HG03439 (cell line): ENCODE results near the gene NDFIP2.

Source experiments
- ATAC-seq: cut with Tn5 transposase; IDR thresholded peaks from one replicate; pipeline ENCODE4 v1.9.1; 2021; ENCODE audit warnings: mild to moderate bottlenecking, moderate library complexity; ENCODE audit not compliant: unreplicated experiment

NDFIP2 gene

GRCh38 chr13:79458436-79458835 is 22.5 kb upstream of the NDFIP2 start:
- no peak for ATAC-seq

DNA sequence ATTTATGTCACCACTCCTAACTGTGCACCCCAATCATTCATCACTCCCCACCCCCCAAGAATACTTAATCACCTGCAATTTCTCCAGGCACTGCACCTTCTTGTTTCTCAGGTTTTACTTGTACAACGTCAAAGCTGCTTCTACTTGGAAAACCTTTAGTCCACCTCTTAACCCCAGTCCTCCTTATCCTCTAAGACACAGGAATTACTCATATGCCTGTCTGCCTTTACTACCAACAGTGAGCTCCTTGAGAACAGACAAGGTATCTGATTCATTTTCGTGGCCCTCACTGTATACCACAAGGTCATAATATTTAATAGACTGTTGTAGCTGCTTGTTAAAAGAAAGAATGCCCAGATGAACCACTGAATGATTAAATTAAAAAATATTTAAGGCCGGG is 21.0 kb upstream of the NDFIP2 start:
- ATAC-seq: no peak

DNA sequence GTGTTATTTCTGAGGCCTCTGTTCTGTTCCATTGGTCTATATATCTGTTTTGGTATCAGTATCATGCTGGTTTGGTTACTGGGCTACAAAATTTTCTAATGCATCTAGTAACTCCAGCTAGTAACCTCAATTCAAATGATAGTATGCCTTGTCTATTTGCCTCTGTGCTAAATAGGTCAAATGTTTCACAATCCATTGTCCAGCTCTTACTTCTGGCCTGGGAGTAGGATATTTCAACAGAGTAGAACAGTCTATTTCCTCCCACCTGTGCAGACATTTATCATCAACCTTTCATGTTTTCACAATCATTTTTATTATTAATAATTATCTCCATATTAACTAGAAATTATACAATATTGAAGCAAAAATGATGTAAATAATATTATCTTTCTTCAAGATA is 18.1 kb upstream of the NDFIP2 start:
- no peak for ATAC-seq

DNA sequence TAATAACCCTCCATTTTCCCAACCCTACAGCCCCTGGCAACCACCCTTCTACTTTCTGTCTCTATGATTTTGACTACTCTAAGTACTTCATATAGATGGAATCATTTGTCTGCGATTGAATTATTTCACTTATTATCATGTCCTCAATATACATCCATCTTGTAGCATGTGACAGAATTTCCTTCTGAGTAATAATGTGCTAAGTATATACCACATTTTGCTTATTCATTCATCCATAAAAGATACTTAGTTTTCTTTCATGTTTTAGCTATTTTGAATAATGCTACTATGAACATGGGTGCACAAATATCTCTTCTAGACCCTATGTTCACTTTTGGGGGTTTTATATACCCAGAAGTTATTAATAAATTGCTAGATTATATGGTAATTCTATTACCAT is 17.4 kb upstream of the NDFIP2 start:
- no peak for ATAC-seq

- ATAC-seq: no peak
Measured at GRCh38 chr13:79466872-79467271, 14.1 kb upstream of the NDFIP2 start.

DNA sequence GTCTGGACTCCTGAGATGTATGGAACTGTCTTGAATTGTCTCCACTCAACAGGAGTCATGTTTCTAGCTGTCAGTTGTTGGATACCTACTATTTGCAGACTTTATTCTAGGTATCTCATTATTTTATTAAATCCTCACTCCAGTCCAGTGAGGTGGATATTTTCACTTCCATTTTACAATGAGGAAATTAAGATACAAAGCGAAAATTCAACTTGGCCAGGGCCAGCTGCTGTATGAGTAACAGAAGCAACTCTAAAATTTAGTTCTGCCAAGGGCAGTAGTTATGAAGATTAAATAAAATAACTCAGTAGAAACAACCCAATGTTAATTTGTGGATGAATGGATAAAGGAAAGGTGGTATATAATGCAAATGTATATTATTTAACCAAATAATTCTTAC is 12.6 kb upstream of the NDFIP2 start:
- no peak for ATAC-seq

GRCh38 chr13:79468819-79469218 is 12.1 kb upstream of the NDFIP2 start:
- ATAC-seq: no peak

GRCh38 chr13:79469608-79470007 is 11.3 kb upstream of the NDFIP2 start:
- no peak for ATAC-seq

DNA sequence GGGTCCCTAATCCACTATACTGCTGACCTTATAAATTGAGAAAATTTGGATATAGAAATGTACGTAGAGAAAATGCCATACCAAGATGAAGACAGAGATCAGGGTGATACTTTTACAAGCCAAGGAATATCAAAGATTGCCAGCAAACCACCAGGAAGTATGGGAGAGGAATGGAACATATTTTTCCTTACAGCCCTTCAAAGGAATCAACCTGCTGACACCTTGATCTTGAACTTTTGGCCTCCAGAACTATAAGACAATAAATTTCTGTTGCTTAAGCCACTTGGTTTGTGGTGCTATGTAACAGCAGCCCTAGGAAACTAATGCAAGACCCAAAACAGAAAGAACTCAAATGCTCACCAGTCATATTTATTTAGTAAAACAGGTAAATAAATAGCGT is 10.3 kb upstream of the NDFIP2 start:
- no peak for ATAC-seq

GRCh38 chr13:79475569-79475968 is 5.4 kb upstream of the NDFIP2 start:
- ATAC-seq: no peak

DNA sequence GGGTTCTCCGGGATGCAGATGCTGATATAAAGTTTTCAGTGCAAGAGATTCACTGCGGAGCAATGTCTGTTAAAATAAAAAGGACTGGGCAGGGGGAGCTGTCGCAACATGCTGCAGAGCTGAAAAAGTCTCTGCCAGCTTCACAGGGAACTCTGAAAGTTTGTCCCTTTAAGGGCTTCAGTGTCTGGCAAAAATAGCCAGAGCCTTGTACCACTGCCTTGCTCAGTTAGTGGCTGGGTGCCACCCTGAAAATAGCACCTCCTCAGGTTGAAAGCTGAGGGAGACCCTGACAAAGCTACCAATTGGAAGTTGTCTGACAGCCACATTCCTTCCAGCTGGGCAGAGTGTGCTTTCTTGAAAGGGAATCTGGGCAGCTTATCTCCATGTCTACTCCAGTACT is 3.0 kb upstream of the NDFIP2 start:
- no peak for ATAC-seq

- ATAC-seq: no peak
Measured at GRCh38 chr13:79479882-79480281, 1.1 kb upstream of the NDFIP2 start.

GRCh38 chr13:79481685-79482052 is 714 bp downstream of the NDFIP2 start:
- peak; percentile 41 for ATAC-seq

DNA sequence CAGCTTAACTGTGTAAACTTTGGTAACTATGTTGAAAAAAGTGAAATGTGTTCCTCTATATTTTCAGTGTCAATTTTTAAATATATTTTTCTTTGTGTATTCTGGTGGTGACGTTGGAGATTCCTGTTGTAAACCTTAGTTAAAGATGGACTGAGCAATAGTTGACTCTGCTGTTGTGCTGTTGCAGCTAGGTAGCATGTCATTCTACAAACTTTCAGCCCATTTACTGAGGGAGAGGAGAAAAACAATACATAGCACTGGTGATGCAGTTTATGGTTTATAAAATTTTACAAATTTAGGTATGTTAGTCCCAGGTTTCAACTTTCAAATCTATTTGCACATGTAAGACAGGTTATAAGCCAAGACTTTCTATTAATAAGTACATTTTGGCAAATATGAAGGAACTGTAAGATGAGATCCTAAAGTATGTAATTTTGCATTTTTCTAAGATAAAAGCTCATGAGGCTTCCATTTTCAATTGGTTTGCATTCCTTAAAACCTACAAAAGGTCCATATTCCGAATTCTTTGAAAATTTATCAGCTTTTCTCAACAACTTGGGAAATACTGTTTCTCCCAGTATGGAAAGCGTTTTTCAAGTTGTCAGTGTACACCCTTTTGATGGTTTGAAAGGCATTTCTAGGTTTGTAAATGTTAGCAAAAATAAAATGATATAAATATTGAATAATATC is 1.5 kb downstream of the NDFIP2 start:
- no peak for ATAC-seq

DNA sequence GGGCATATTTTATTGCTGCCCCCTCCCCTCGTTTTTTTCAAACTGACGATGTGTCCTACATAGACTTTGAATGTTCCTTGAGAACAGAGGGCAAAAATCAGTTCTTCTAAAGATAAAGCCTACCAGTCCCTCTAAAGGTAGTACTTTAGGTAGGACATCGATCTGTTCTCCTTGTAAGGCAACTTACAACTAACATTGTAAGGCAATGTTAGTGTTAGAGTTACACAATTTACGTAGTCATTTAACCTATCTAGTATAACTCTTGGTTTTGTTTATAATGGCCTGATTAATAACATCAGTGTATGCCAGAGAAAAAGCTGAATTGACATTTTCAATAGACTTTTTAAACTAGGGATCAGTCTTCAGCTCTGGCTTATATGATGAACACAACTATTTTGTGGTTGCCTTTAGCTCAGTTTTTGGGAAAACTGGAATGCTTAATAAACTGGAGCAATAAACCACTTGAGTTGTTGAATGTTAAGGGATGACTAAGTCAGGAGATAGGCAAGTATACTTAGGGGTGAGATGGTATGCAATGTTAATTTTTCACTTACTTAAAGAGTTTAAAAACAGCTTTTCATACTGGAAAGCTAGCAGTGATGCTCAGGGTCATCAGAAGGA is 2.2 kb downstream of the NDFIP2 start:
- ATAC-seq: no peak

GRCh38 chr13:79485014-79485811 is 4.3 kb downstream of the NDFIP2 start:
- no peak for ATAC-seq

- ATAC-seq: no peak
Measured at GRCh38 chr13:79486433-79487188, 5.7 kb downstream of the NDFIP2 start.

DNA sequence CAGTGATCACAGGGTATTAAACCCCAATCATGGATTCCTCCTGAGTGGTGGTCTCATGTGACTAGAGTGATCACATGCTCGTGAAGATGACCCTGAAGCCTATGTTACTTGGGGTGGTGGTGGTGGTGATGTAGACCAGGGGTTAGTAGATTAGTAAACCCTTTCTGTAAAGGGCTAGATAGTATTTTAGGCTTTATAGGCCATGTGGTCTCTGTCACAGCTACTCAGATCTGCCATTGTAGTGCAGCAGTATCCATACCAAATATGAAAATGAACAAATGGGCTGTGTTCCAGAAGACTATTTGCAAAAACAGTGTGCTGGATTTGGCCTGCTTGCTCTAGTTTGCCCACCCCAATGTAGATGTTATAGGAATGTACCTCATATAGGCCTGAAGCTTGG is 9.4 kb downstream of the NDFIP2 start:
- ATAC-seq: no peak

DNA sequence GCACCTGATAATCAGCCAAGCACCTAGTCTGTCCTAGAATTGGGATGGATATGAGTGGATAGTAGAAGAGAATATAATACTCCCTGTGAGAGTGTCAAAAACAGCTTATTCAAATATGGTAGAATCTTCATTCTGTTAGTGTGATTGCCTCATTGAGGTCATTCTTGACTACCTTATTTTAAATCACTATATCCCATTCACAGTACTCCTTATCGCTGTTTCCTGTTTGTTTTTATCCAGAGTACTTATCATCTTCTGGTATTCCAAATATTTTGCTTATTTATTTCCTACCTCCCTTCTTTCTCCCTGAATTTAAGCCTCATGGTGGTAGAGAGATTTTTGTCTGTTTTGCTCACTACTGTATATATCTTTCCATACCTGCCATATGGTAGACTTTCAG is 9.9 kb downstream of the NDFIP2 start:
- no peak for ATAC-seq

DNA sequence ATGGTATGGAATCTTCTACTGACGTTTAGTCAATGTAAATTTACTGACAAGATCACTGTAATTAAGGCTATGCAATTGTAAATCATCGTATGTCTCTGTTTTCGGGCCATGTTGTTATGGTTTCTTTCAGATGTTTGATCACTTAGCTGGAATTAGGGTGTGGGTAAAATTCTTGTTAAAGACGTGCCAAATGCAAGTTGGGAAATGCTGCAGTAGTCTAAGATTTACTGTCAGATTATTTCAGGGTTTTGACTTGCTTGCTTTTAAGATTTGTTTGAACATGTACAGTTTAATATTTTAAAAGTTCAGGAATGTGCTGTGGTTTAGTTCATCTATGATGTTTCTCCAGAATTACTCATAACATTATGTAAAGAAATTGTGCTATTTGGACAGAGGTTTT is 10.8 kb downstream of the NDFIP2 start:
- no peak for ATAC-seq

- ATAC-seq: no peak
Measured at GRCh38 chr13:79492313-79492798, 11.4 kb downstream of the NDFIP2 start.
